Kidney glomerular epithelial cell (primary cell): ENCODE measurements around the gene BRI3BP.
"Not testable (repeated sequence)": the region's sequence is repeated elsewhere in the genome, so short reads cannot be mapped to it uniquely, and the experiment has no call there.

Source experiments
- DNase-seq: peaks from one replicate; lab custom pipeline; 2025; lab: John Stamatoyannopoulos, UW

BRI3BP gene

DNA sequence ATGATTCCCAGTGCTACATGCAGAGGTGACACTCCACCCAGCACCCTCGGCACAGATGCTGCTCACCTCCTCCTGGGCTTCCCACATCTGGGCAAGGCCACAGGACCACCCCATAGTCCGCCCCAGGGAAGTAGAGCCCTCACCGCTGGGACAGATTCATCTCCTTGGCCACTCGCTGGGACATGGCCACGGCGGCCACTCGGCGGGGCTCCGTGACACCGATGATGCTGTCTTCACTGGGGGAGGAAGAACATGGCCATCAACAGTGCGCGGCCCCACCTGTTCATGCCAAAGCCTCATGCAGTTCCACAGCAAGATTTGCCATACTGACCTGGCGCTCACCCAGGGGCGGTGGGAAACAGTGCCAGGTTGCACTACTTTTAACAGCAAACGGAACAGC lies 18.2 kb upstream of the BRI3BP start:
- DNase-seq, result no peak

DNA sequence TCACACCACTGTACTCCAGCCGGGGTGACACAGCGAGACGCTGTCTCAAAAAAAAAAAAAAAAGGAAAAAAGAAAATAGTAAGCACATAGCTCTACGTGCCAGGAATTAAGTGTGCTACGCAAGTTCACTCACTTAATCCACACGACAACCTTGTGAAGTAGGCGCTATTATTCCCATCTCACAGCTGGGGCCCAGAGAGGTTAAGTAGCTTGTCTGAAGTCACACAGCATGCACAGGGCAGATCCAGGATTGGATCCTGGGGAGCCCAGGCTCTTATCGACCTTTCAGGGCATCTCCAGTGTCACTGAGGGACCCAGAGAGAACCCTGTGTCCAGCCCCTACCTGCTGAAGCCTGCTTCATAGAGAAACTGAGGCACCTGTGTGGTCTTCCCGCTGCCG lies 16.4 kb upstream of the BRI3BP start:
- no peak for DNase-seq

DNA sequence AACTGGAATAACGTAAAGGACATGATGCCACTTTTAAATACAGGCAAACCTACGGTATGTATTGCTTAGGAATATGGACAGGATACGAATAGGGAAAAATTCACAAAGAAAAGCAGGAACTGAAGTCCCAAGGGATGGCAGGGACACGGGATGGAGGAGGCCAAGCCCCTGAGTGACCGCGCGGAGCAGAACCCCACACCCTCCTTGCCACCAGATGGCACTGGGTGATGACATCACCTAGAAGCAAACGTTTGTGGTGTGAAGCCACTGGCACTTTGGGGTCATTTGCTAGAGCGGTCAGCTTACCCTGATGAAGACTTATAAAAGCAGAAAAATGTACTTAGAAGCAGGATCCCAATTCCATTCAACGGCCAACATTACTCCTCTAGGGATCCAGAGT lies 13.9 kb upstream of the BRI3BP start:
- DNase-seq, result no peak

DNA sequence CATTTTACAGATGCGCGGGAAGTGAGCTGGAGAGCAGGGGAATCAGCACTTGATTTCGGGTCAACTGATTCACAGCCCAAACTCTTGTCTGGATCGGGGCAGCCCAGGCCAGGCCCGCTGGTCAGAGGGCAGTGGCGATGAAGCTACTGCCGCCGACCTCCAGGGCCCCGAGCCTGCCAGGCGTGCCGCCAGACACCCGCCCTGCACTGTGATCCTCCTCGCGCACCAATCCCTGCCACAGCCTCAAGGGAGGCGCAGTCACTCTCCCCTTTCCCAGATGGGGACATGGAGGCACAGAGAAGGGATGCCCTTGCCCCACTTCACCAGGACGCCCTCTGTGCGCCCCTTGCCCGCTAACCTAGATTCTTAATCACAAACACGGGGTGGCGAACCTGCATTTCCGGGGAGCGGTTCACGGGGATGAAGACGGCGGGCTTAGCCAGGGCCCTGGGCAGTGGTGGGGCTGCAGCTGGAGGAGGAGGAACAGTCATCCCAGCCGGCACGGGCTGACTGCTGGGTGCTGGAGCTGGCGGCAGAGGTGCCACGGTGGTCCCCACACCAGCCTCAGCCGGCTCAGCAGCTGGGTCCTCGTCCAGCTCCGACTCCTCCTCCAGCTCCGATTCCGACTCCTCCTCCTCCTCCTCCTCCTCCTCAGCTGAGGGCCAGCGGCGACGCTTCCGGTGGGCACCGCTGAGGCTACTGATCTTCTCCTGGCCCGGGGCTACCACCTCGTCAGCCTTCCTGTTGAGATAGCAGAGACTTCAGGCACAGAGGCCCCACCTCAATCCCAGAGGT lies 13.2 kb upstream of the BRI3BP start:
- no peak for DNase-seq

DNA sequence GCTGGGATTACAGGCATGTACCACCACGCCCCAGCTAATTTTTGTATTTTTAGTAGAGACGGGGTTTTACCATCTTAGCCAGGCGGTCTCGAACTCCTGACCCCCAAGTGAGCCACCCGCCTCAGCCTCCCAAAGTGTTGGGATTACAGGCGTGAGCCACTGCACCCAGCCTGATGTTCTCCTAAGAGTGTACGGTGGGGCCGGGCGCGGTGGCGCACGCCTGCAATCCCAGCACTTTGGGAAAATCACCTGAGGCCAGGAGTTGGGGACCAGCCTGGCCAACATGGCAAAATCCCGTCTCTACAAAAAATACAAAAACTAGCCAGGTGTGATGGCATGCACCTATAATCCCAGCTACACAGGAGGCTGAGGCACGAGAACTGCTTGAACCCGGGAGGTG lies 6.6 kb upstream of the BRI3BP start:
- DNase-seq, result not testable (repeated sequence)

DNA sequence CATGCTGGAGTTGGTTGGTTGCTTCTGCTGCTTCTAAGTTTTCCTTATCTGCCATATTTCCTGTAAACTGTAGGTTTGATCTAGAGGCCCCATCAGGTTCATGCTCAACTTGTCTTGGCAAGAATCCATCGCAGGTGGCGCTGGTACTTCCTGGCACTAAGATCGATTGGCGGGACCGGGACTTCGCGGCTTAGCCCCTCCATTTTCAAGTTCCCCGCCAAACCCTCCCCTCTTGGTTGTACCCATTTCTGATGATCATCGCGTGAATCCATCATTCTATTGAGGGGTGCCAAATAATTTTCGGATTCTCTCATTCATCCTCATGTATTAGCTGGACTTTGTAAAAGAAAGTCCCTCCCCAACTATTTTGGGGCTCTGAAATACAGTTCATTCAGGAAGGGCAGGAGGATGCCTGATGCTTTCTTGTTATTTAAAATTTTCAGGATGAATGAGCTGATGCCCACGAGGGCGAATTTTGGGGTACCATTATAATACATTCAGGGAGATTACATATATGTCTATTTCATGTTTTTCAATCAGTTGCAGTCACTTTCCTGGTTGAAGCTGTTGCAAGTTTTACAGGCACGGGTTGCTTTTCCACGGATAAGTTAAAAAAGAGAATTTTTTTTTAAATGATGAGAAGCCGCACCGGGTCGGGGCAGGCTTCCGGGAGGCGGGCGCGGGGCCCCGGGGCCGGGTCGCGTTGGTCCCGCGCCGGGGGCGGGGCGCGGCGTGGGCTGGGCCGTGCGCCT lies 395 bp upstream of the BRI3BP start:
- peak; percentile 64 for DNase-seq

DNA sequence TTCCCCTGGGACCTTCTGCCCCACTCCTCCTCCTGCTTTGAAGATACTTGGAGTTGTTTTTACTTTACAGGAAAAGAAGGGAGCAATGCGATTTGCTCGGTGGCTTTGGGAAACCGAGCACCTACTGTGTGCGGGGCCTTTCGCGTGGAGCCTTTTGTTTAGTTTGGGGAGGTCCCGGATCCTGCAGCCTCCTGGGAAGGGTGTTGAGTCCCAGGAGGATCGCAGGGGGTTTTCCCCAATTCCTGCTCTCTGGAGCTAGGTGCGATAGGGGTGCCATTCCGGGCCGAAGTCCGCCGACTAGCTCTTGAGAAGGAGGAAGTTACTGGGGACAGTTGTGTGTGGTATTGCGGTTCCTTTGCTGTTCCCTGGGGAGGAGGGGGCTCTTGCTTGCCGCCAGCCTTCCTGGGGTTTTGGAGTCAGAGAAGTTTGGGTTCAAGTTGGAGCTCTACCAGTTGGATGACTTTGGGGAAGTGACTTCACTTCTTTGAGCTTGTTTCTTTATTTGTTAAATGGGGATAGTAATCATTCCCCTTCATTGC lies 1.1 kb downstream of the BRI3BP start:
- no peak for DNase-seq

DNA sequence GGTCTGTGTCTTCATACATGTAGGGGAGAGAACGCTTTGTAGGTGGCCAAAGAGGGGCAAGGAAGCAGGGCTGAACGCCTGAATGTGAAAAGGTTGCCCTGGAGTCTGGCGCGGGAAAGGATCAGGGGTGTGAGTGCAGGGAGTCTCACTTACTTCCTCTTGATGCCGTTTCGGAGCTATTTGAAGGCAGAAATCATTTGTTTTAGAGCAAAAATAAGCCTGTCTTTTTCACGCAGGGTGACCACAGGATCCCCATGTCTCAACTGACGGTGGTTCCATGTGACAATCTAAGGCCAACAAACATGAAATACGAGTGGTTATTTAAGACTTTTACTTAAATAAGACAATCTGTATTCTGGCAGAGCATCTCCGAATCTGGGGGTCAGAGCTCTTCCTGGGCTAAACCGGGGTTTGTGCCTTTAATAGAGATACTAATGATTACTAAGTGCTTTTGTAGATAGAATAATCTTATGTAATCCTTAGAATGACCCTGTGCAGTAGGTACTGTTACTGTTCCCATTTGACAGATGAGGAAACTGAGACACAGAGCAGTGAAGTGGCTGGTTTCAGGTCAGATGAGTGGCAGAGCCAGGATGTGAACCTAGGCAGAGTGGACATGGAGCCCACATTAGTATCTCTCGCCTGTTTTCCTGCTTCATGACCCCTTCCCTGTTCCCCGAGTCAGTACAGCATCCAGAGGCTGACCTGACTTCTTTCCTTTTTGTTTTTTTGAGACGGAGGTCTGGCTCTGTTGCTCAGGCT lies 1.9 kb downstream of the BRI3BP start:
- no peak for DNase-seq

DNA sequence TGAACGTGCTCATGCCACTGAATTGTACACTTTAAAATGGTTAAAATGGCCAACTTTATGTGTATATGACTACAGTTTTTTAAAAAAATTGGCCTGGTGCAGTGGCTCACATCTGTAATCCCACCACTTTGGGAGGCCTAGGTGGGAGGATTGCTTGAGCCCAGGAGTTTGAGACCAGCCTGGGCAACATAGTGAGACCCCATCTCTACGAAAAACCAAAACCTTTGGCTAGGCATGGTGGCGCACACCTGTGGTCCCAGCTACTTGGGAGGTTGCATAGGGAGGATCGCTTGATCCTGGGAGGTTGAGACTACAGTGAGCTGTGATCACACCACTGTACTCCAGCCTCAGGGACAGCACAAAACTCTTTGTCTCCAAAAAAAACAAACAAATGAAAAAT lies 5.3 kb downstream of the BRI3BP start:
- no peak for DNase-seq

DNA sequence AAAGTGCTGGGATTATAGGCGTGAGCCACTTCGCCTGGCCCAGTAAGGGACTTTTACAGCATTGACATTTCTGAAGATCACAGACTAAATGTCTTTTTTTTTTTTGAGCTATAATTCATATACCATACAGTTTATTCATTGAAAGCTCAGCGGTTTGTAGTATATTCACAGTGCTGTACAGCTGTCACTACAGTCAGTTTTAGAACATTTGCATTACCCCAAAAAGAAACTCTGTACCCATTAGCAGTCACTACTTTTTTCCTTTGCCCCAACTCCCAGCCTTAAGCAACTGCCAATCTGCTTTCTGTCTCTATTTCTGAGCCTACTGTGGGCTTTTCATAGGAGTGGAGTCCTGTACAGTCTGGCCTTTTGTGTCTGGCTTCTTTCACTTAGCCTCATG lies 8.2 kb downstream of the BRI3BP start:
- DNase-seq, result no peak

DNA sequence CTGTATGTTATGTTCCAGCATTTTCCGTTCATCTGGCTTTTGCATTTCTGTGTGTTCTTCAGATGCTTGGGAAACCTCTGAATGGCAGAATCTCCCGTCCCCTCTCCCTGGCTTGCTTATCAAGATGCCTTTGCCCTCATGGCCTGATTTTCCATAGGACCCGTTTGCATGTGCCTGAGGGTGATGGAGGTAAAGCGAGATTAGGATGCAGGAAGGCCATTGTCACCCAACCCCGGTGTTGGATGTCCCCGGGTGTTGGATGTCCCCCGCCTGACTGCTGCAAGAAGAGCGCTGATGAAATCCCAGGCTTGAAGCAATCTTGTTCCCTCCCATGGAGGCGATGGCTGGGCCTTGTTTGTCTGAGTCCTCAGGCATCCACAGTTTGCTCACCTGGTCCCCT lies 9.6 kb downstream of the BRI3BP start:
- DNase-seq, result no peak

DNA sequence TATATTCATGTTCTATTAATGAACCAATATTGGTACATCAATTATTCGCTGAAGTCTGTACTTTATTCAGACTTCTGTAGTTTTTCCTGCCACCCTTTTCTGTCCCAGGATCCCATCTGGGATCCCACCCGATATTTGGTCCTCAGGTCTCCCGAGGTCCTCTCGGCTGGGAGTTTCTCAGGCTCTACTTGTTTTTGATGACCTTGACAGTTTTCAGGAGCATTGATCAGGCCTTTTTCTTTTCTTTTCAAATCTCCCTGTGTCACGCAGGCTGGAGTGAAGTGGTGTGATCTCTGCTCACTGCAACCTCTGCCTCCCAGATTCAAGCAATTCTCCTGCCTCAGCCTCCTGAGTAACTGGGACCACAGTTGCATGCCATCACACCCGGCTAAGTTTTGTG lies 11.2 kb downstream of the BRI3BP start:
- no peak for DNase-seq

DNA sequence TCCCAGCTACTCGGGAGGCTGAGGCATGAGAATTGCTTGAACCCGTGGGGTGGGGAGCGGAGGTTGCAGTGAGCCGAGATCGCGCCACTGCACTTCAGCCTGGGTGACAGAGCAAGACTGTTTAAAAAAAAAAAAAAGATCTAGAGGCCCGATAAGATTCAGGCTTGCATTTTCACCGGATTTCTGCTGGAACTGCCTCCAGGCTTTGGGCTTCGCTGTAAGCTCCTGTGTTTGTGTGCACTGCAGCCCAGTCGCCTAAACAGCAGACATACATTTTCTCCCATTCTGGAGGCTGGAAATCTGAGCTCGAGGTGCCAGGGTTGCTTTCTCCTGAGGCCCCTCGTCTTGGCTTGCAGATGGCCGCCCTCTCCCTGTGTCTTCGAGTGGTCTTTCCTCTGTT lies 12.2 kb downstream of the BRI3BP start:
- no peak for DNase-seq

DNA sequence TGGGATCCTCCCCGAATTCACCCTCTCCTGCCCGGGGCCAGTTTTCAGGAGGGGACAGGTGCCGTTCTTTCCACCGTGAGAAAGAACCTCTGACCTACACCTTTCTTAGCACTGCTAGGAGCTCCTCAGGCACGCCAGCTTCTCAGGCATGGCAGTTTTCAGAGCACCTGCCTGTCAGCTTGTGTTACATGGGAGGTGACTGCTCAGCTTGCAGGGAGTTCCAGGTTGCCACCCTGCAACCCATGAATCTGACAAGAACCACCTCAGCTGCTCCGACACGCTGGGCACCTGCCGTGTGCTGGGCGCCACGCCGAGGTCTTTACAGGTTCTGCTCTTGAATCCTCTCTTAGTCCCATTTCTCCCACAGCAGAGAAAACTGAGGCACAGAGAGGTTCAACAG lies 12.9 kb downstream of the BRI3BP start:
- DNase-seq, result no peak

DNA sequence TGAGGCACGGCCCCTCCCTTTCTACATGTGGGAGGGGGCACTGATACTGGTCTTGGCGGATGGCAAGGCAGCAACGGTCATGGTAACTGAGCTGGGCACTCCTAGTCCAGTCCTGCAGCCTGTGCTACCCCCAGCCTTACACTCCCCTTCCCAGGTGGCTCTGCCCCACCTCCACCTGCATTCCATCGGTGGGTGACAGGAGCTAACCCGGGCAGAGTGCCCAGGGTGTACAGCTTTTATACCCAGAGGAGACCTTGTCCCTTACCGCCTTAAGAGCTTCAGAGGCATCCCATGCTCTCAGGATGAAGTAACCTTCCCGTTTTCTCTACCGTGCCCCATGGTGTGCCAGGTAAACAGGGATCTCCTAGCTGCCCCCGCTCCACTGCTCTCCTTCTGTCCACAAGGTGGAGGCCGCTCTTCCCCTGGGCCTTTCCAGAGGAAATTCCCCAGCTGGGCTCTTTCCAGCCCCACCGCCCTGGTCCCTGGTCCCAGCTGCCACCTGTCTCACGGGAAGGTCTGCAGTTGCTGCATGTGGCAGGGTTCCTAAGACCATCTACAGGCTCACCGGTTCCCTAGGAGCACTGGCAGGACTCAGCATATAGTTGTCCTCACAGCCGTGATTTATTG lies 20.5 kb downstream of the BRI3BP start:
- DNase-seq, result no peak

DNA sequence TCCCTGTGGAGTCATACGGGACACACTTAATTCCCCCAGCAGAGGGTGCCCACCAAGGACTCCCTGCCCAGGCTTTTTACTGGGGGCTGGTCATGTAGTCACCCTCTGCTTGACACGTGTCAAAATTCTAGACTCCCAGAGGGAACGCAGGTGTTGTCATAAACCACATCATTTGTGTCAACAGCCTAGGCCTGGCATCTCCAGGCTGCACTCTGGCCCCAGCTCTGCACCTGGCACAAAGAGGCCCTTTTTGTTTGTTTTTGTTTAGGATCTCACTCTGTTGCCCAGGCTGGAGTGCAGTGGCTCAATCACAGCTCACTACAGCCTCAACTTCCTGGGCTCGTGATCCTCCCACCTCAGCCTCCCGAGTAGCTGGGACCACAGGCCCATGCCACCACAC lies 21.1 kb downstream of the BRI3BP start:
- DNase-seq, result no peak

DNA sequence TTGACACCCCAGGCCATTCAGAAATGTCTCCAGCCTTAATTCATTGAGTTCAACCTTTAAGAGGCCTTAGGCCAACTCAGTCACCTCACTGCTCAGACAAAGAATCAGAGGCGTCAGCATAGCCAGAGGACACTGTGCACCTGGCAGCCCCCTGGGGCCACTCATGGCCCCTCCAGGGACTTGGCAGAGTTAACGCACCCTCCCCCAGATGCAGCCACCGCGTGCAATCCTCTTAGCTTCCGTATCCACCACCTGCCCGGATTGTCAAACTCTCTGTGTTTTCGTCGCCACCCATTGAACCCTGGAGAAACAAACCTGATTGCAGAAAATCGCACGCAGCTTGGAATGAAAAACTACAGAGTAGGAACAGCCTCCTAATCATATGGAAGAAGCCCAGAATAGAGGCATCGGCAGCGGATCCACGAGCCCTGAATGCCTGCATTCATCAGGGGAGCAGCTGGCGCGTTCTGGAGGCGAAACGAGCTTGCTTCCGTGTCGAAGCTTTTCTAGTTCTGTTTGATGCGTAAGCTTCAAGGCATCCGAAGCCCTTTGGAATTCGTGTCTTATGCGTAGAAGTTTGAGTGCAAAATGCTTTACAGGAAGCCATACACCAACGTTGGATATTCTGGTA lies 22.4 kb downstream of the BRI3BP start:
- DNase-seq, result no peak

DNA sequence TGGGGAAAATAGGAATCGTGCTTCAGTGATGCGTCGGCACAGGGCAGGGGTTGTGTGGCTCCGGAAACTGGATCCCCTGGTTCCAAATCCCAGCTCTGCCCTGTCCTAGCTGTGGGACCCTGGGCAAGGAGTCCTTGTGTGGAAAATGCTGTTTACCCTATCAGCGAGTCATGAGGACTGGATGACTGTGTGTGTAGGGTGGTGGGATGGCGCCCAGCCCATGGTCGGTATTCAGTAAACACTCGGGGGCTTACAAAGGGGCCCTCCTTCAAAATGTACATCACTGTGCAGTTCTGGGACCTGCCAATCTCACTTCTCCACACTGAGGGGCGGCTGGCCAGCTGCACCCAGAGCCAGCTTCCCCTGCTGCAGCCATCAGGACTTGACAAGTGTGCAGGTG lies 24.4 kb downstream of the BRI3BP start:
- DNase-seq, result no peak

DNA sequence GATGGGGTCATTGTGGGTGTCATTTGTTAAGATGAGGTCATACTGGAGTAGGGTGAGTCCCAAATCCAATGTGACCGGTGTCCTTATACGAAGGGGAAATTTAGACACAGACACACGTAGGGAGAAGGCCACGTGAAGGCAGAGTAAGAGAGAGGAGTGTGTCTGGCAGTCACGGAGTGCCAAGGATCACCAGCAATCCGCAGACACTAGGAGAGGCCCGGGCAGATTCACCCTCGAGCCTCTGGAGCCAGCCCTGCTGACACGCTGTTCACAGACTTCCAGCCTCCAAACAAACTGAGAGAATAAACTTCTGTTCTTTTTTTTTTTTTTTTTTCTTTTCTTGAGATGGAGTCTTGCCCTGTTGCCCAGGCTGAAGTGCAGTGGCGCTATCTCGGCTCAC lies 24.9 kb downstream of the BRI3BP start:
- DNase-seq, result no peak

DNA sequence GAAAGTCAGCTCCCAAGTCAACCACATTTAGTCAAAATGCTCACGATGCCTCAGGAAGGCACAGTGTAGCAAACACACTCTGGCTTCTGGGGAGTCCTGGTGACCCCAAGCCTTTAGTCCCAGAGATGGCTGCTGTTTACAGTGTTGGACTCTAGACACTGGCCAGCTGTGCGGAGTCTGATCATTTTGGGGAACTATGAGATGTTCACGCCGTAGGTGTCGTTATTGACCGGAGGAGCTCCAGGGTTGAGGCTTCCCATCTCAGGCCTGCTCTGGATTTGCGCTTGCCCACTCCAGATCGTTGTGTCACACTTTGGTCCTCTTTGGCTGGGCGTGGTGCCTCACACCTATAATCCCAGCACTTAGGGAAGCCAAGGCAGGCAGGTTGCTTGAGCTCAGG lies 27.7 kb downstream of the BRI3BP start:
- no peak for DNase-seq

DNA sequence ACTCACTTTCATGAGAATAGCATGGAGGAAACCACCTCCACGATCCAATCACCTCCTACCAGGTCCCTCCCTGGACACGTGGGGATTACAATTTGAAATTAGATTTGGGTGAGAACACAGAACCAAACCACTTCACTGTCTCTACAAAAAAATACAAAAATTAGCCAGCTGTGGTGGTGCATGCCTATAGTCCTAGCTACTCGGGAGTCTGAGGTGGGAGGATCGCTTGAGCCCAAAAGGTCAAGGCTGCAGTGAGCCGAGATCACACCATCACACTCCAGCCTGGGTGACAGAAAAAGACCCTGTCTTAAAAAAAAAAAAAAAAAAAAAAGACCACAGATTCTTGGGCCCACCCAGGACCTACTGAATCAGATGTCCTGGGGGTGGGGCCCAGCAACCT lies 28.3 kb downstream of the BRI3BP start:
- no peak for DNase-seq

DNA sequence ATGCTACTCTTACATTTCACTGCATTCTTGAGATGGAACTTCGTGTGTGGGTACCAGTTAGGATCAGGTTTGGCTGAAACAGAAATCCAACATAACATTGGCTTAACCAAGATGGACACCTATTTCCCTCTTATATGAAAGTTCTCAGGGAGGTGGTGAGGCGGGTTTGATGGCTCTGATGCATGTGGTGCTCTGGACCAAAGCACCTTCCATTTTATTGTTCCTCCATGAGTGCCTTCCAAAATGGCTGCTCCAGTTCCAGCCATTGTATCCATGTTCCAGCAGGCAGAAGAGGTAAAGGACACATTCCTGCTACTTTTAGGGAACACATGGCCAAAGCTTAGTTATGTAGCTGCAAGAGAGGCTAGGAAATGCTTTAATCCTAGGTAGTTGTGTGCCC lies 29.6 kb downstream of the BRI3BP start:
- no peak for DNase-seq
